Neuronal stem cell (in vitro differentiated cells): ENCODE results near the gene ITPK1.

Experiments used
- DNase-seq: peaks from one replicate; pipeline ENCODE4 v3.0.0-alpha.2; 2013; ENCODE audit warnings: low spot score
- H2AFZ ChIP-seq: one replicate; pipeline ENCODE4 v1.6.1; 2013; ENCODE audit warnings: mild to moderate bottlenecking, low read length, inconsistent platforms
- H2AK5ac ChIP-seq: 2 replicates; pipeline ENCODE4 v1.6.1; 2013; ENCODE audit warnings: low read depth, mild to moderate bottlenecking, inconsistent platforms, low read length, moderate library complexity, mixed read lengths
- H2BK120ac ChIP-seq: 2 replicates; pipeline ENCODE4 v1.6.1; 2013; ENCODE audit warnings: low read depth, mild to moderate bottlenecking, inconsistent platforms, low read length, moderate library complexity, mixed read lengths
- H2BK12ac ChIP-seq: one replicate; pipeline ENCODE4 v1.6.1; 2013; ENCODE audit warnings: low read length, inconsistent platforms
- H2BK15ac ChIP-seq: 2 replicates; pipeline ENCODE4 v1.6.1; 2013; ENCODE audit warnings: mild to moderate bottlenecking, low read length, inconsistent platforms, mixed read lengths
- H2BK5ac ChIP-seq: one replicate; pipeline ENCODE4 v1.6.1; 2013; ENCODE audit warnings: inconsistent platforms, mild to moderate bottlenecking, low read length, moderate library complexity
- H3K14ac ChIP-seq: one replicate; pipeline ENCODE4 v1.6.1; 2013; ENCODE audit warnings: low read length, inconsistent platforms
- H3K18ac ChIP-seq: 2 replicates; pipeline ENCODE4 v1.6.1; 2013; ENCODE audit warnings: low read length, inconsistent platforms
- H3K23ac ChIP-seq: 2 replicates; pipeline ENCODE4 v1.6.1; 2013; ENCODE audit warnings: low read depth, mild to moderate bottlenecking, mixed read lengths, low read length, inconsistent platforms; ENCODE audit not compliant: poor library complexity
- H3K27ac ChIP-seq: replicated peaks from 3 replicates; pipeline ENCODE4 v1.5.1; 2013; ENCODE audit warnings: low read length, inconsistent platforms
- H3K27me3 ChIP-seq, 3 experiments: 2 replicates each; pipeline ENCODE4 v1.6.1; 2013; ENCODE audit warnings: low read length in 3 of 3, mild to moderate bottlenecking in 2 of 3, inconsistent platforms in 1 of 3, low read depth in 1 of 3, mixed read lengths in 1 of 3, moderate library complexity in 1 of 3; ENCODE audit not compliant: control insufficient read depth in 3 of 3, insufficient read depth in 3 of 3
- H3K36me3 ChIP-seq, 2 donors: replicated peaks in 1 of 2; 2 replicates each; pipeline ENCODE4 v1.6.1; 2013; ENCODE audit warnings: low read length in 2 of 2; ENCODE audit not compliant: control insufficient read depth in 2 of 2, insufficient read depth in 2 of 2
- H3K4ac ChIP-seq: 2 replicates; pipeline ENCODE4 v1.6.1; 2013; ENCODE audit warnings: inconsistent platforms, mild to moderate bottlenecking, low read length, moderate library complexity
- H3K4me1 ChIP-seq, 2 donors: 1 replicate in 1 of 2; 2 replicates in 1 of 2; pipeline ENCODE4 v1.6.1; 2013; ENCODE audit warnings: low read length in 2 of 2, low read depth in 1 of 2; ENCODE audit not compliant: control insufficient read depth in 2 of 2, insufficient read depth in 1 of 2
- H3K4me2 ChIP-seq: one replicate; pipeline ENCODE4 v1.6.1; 2013; ENCODE audit warnings: mild to moderate bottlenecking, low read length, inconsistent platforms; ENCODE audit not compliant: insufficient read depth, poor library complexity, severe bottlenecking
- H3K4me3 ChIP-seq, 2 donors: 2 replicates each; pipeline ENCODE4 v1.5.1; 2013; ENCODE audit warnings: low read length in 2 of 2, mild to moderate bottlenecking in 2 of 2, inconsistent platforms in 1 of 2, moderate library complexity in 1 of 2
- H3K79me1 ChIP-seq: one replicate; pipeline ENCODE4 v1.6.1; 2013; ENCODE audit warnings: low read depth, mild to moderate bottlenecking, inconsistent platforms, low read length, moderate library complexity
- H3K9ac ChIP-seq: one replicate; pipeline ENCODE4 v1.6.1; 2013; ENCODE audit warnings: mild to moderate bottlenecking, low read depth, low read length, inconsistent platforms; ENCODE audit not compliant: poor library complexity
- H3K9me3 ChIP-seq, 2 donors: replicated peaks in 1 of 2; 2 replicates each; pipeline versions ENCODE3 to v1.6.1; 2013; ENCODE audit warnings: low read length in 2 of 2, mild to moderate bottlenecking in 2 of 2, inconsistent platforms in 1 of 2, low read depth in 1 of 2, mixed read lengths in 1 of 2, moderate library complexity in 1 of 2; ENCODE audit not compliant: control insufficient read depth in 2 of 2, insufficient read depth in 1 of 2
- H4K8ac ChIP-seq: one replicate; pipeline ENCODE4 v1.6.1; 2013; ENCODE audit warnings: low read depth, mild to moderate bottlenecking, inconsistent platforms, low read length, moderate library complexity
- H4K91ac ChIP-seq: one replicate; pipeline ENCODE4 v1.6.1; 2013; ENCODE audit warnings: low read length, low read depth, mild to moderate bottlenecking, inconsistent platforms; ENCODE audit not compliant: poor library complexity
- WGBS, 2 donors: extraction: QIAGEN DNeasy Blood & Tissue Kit; methylation state at CpG; one replicate each; pipeline ENCODE4 v1.1.7; 2013; ENCODE audit warnings: missing lambda C conversion rate in 2 of 2, mixed read lengths in 1 of 2; ENCODE audit not compliant: insufficient read length in 2 of 2, insufficient replicate concordance in 1 of 2; ENCODE audit errors: extremely low coverage in 2 of 2; 5-methylcytosine and 5-hydroxymethylcytosine counted together

The ITPK1 gene

GRCh38 chr14:92895352-92895878 lies 220.3 kb downstream of the ITPK1 start:
- Histone ChIP-seq H3K4me1 (peaks cover 0 to 7% of the 10 kb centered on the region in 2 donors), H3K4me2 (no peak overlapping the region), H3K23ac (no peak overlapping the region), H2BK12ac (no peak overlapping the region), H2BK5ac (no peak overlapping the region), H2BK120ac (no peak overlapping the region), H3K4me3 (no peak overlapping the region), H3K4ac (no peak overlapping the region), H3K27me3 (peaks cover 0 to 3% (median 0%) of the 10 kb centered on the region in 3 experiments), H3K27ac (no peak overlapping the region), H3K18ac (no peak overlapping the region), H2BK15ac (no peak overlapping the region), H3K79me1 (no peaks in the 10 kb centered on the region), H3K9ac (no peak overlapping the region), H2AK5ac (no peak overlapping the region), H3K14ac (no peak overlapping the region), H2AFZ (no peak overlapping the region), H4K8ac (no peak overlapping the region), H3K36me3 (no peaks in the 10 kb centered on the region), H3K9me3 (no peaks in the 10 kb centered on the region), H4K91ac (no peak overlapping the region)
- no peak for DNase-seq
- no CpG with 5 or more reads among the region's 4 CpGs for WGBS, 2 donors

- Histone ChIP-seq H2BK120ac (no peak overlapping the region), H3K79me1 (no peaks in the 10 kb centered on the region), H2AK5ac (no peak overlapping the region), H3K36me3 (no peaks in the 10 kb centered on the region), H3K23ac (no peak overlapping the region), H3K9ac (no peak overlapping the region), H2BK12ac (no peak overlapping the region), H3K9me3 (no peaks in the 10 kb centered on the region), H3K4me1 (peaks cover 0 to 7% of the 10 kb centered on the region in 2 donors), H2BK15ac (no peak overlapping the region), H2BK5ac (no peak overlapping the region), H3K14ac (no peak overlapping the region), H3K4ac (no peak overlapping the region), H4K91ac (no peak overlapping the region), H3K18ac (no peak overlapping the region), H3K4me3 (no peak overlapping the region), H4K8ac (no peak overlapping the region), H3K4me2 (no peak overlapping the region), H3K27me3 (peaks cover 0 to 3% (median 0%) of the 10 kb centered on the region in 3 experiments), H2AFZ (no peak overlapping the region), H3K27ac (no peak overlapping the region)
- DNase-seq: no peak
Observed at GRCh38 chr14:92892589-92892988, 223.1 kb downstream of the ITPK1 start.

- no peak overlapping the region for H3K4ac ChIP-seq
- H4K8ac ChIP-seq: no peak overlapping the region
- H3K14ac ChIP-seq: no peak overlapping the region
- H3K4me1 ChIP-seq: peaks cover 0 to 7% of the 10 kb centered on the region in 2 donors
- H2BK12ac ChIP-seq: no peak overlapping the region
- H3K4me2 ChIP-seq: no peak overlapping the region
- no peak overlapping the region for H3K18ac ChIP-seq
- no peak overlapping the region for H2AK5ac ChIP-seq
- H3K36me3 ChIP-seq: no peaks in the 10 kb centered on the region
- H3K9ac ChIP-seq: no peak overlapping the region
- H3K27ac ChIP-seq: no peak overlapping the region
- H3K9me3 ChIP-seq: no peaks in the 10 kb centered on the region
- no peak overlapping the region for H2BK15ac ChIP-seq
- no peaks in the 10 kb centered on the region for H3K79me1 ChIP-seq
- H2AFZ ChIP-seq: no peak overlapping the region
- H2BK120ac ChIP-seq: no peak overlapping the region
- DNase-seq: no peak
- no peak overlapping the region for H4K91ac ChIP-seq
- no peak overlapping the region for H3K4me3 ChIP-seq
- 100% methylated on average over 1 of the region's 7 CpGs for WGBS, 2 donors
- no peak overlapping the region for H2BK5ac ChIP-seq
- no peak overlapping the region for H3K23ac ChIP-seq
- peaks cover 0 to 3% (median 0%) of the 10 kb centered on the region in 3 experiments for H3K27me3 ChIP-seq
Observed at GRCh38 chr14:92890830-92891588, 224.7 kb downstream of the ITPK1 start.

GRCh38 chr14:92888896-92889295 lies 226.8 kb downstream of the ITPK1 start:
- no peak overlapping the region for H2BK12ac ChIP-seq
- peaks cover 0 to 3% (median 0%) of the 10 kb centered on the region in 3 experiments for H3K27me3 ChIP-seq
- H3K4me3 ChIP-seq: no peak overlapping the region
- H3K23ac ChIP-seq: no peak overlapping the region
- H3K14ac ChIP-seq: no peak overlapping the region
- H4K91ac ChIP-seq: no peak overlapping the region
- DNase-seq: no peak
- H3K9me3 ChIP-seq: peaks cover 0 to 2% of the 10 kb centered on the region in 2 donors
- H2AK5ac ChIP-seq: no peak overlapping the region
- no peak overlapping the region for H3K9ac ChIP-seq
- no peak overlapping the region for H3K18ac ChIP-seq
- H2BK120ac ChIP-seq: no peak overlapping the region
- H2AFZ ChIP-seq: no peak overlapping the region
- no peak overlapping the region for H3K4me2 ChIP-seq
- no peak overlapping the region for H3K4ac ChIP-seq
- no peak overlapping the region for H3K27ac ChIP-seq
- no peak overlapping the region for H2BK5ac ChIP-seq
- H2BK15ac ChIP-seq: no peak overlapping the region
- no peaks in the 10 kb centered on the region for H3K79me1 ChIP-seq
- peaks cover 0 to 7% of the 10 kb centered on the region in 2 donors for H3K4me1 ChIP-seq
- no peaks in the 10 kb centered on the region for H3K36me3 ChIP-seq
- no peak overlapping the region for H4K8ac ChIP-seq
